Astrocyte of the cerebellum (primary cell): ENCODE results near the gene GPR55.

Experiments
- DNase-seq: peaks from one replicate; pipeline ENCODE4 v3.0.0-alpha.2; 2011; ENCODE audit warnings: low read depth
- H3K4me3 ChIP-seq: 2 replicates; pipeline ENCODE4 v1.5.1; 2011; ENCODE audit warnings: mild to moderate bottlenecking, low read depth, low read length, moderate library complexity
- in situ Hi-C: cut with HindIII; loops from 2 replicates; pipeline ENCODE4 v1.10.0; 2017; ENCODE audit warnings: low sequenced_read_pairs
- TF ChIP-seq, protein P1 (sequence below): IDR thresholded peaks from 2 replicates; pipeline ENCODE4 v1.5.1; 2012; ENCODE audit warnings: low read length, low read depth, moderate library complexity, mild to moderate bottlenecking; ENCODE audit errors: missing control alignments

GPR55 gene

DNA sequence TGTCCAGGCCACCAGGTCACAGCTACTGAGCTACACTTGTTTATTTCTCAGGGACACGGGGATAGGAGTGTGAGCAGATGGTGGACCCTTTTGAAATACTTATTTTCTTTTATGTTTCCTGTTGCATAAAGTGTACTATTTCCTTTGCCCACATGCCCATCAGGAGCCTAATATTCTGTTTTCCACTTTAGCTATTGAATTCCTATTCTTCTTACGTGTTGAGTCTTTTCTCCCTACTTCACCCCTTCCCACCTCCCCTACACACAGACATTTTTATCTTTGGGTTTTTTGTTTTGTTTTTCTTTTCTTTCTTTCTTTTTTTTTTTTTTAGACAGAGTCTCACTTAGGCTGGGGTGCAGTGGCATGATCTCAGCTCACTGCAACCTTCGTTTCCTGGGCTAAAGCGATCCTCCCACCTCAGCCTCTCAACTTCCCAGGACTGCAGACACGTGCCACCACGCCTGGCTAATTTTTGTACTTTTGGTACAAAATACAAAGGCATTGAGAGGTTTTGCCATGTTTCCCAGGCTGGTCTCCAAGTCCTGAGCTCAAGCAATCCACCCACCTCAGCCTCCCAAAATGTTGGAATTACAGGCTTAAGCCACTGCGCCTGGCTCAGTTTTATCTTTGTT is 5.2 kb upstream of the GPR55 start:
- H3K4me3 ChIP-seq = no peak overlapping the region
- in situ Hi-C loops = no loop called here
- TF ChIP-seq, protein P1, sequence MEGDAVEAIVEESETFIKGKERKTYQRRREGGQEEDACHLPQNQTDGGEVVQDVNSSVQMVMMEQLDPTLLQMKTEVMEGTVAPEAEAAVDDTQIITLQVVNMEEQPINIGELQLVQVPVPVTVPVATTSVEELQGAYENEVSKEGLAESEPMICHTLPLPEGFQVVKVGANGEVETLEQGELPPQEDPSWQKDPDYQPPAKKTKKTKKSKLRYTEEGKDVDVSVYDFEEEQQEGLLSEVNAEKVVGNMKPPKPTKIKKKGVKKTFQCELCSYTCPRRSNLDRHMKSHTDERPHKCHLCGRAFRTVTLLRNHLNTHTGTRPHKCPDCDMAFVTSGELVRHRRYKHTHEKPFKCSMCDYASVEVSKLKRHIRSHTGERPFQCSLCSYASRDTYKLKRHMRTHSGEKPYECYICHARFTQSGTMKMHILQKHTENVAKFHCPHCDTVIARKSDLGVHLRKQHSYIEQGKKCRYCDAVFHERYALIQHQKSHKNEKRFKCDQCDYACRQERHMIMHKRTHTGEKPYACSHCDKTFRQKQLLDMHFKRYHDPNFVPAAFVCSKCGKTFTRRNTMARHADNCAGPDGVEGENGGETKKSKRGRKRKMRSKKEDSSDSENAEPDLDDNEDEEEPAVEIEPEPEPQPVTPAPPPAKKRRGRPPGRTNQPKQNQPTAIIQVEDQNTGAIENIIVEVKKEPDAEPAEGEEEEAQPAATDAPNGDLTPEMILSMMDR = no peak
- no peak for DNase-seq

DNA sequence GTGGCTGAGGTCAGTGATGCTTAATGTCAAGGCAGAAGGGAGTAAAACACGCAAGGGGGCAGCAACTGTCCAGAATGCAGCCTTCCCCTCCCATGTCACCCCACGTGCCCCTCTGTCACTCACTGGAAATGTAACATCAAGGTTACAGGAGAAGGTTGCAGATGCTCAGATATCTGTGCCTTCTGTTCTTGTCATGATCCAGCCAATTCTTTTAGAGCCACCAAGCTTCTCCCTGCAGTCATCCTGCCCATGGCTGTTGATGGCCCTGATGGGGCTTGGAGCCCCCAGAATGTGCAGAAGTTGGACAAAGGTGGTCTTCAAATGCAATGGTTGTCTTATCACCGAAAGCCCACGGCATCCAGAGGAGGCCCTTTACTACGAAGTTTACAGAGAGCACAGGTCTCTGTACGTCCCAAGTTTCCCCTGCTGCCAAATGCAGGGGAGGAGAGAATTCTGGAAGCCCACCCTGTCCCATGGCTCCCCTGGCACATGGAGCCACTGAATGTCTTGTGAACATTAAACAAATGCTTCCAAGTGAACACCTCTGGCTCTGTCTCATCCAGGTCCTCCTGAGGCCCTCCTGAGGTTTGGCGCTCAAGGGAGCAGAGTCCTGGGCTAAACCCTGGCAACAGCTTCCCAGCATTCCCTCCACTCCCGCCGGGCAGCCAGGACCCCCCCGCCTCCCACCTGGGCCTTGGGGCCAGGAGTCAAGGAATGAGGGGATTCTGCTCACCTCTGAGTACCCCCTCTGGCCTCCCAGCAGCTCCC is 4.5 kb upstream of the GPR55 start:
- in situ Hi-C loops = no loop called here
- DNase-seq = no peak
- TF ChIP-seq, protein P1 = no peak
- H3K4me3 ChIP-seq = no peak overlapping the region

DNA sequence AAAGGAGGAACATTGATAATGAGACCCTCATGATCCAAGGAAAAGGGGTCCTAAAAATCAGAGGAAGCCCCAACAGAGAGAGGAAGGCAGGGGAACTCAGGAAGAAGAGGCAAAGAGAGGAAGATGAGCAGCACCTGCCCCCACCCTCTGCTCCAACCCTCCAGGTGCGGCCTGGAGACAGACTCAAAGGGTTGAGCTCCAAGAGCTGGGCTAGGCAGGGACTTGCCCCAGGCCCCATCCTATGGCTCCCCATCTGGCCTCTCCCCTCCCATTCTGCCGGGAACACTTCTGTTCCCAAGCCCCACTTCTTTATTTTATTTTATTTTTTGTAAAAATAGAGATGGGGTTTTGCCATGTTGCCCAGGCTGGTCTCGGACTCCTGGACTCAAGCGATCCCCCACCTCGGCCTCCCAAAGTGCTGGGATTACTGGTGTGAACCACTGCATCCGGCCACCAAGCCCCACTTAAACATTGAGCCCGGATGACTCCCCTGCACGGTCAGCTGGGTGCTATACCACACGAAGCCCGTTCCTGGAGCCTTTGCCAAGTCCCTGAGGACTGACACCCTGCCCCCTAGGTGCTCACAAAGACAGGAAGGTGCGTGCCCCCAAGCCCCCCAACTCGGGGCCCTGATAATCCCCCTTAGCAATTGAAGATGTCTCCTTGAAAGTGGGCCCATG is 3.8 kb upstream of the GPR55 start:
- in situ Hi-C loops = no loop called here
- TF ChIP-seq, protein P1 = no peak
- no peak overlapping the region for H3K4me3 ChIP-seq
- DNase-seq = no peak

DNA sequence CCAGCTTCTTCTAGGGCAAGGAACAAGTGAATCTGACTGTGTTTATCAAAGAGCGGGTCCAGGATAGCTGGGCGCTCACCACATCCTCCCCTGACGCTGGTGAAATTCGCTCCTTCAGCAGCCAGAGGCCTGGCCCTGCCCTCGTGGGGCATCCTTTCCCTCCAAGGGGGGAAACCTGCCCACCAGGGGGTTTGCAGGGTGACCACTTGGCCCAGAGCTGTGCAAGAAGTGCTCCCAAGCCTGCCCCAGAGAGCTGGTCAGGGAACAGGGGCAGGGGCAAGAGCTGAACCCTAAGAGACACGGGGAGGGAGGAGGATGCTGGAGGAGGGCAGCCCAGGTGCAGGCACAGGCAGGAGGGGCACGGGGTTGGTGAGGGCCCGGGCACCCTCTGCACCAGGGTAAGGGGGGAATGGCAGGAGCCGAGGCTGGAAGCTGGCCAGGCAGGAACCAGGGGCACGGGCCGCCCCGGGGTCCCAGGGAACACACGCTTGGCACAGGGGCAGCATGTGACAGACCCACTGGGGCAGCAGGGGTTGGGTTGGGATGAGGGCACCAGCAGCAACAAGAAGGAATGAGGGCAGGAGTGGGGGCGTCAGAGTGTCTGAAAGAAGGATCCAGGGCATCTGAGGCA is 2.8 kb upstream of the GPR55 start:
- H3K4me3 ChIP-seq = no peak overlapping the region
- in situ Hi-C loops = no loop called here
- TF ChIP-seq, protein P1 = no peak
- DNase-seq = no peak

DNA sequence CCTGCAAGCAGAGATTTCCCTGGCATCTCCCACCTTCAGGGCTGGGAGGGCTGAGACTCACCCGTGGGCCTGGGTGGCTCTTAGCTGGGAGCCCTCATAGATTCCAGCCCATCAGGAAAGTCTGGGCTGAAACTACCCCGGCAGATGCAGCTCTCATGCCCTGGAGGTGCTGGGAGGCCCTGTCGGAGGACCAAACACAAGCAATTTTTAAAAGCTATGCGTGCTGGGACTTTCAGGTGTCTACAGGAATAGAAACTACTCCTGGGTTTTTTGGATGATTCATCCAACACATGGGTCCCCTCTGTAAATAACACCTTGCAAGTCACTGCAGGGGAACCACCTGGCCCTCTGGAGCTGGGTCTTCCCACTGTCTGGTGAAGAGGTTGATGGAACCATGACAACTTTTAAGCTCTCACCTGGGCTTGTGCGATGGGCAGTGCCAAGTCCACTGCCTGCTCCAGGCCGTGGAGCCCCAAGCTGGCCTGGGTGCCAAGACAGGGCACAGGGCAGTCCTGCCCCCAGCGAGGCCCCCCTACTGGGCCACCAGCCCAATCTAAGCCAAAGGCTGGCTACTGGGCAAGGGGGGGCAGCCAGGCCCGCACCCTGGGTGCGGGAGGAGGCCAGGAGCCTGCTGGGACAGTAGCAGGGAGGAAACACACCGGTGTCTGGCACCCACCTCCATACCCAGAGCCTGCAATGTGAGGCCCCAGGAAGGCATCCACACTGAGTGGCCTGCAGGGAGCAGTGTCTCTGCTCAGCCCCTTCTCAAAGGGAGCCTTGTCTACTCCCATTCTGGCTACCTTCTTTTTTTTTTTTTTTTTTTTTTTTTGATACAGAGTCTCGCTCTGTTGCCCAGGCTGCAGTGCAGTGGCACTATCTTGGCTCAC is 1.1 kb upstream of the GPR55 start:
- in situ Hi-C loops = no loop called here
- no peak for DNase-seq
- TF ChIP-seq, protein P1 = no peak
- H3K4me3 ChIP-seq = no peak overlapping the region
